Osteoblast (primary cell): Measurements from ENCODE around the gene WDR7. TPM values are rescaled to one million over a fixed set of nuclear protein-coding genes. Genes with fewer than 3 reads are reported as not detected.

ENCODE experiments used
- DNase-seq: peaks from one replicate; pipeline ENCODE4 v3.0.0; 2011; ENCODE audit warnings: low spot score, mixed read lengths; ENCODE audit not compliant: insufficient read length; ENCODE audit errors: missing footprints
- H2AFZ ChIP-seq: 2 replicates; pipeline ENCODE4 v1.6.0; 2011; ENCODE audit warnings: mild to moderate bottlenecking, low read length
- H3K27ac ChIP-seq: 2 replicates; pipeline ENCODE4 v1.5.1; 2011; ENCODE audit warnings: mild to moderate bottlenecking, low read depth, low read length, moderate library complexity
- H3K27me3 ChIP-seq: 2 replicates; pipeline ENCODE4 v1.6.0; 2012; ENCODE audit warnings: mild to moderate bottlenecking, control low read depth, inconsistent platforms, low read length, moderate library complexity; ENCODE audit not compliant: insufficient read depth
- H3K36me3 ChIP-seq: 2 replicates; pipeline ENCODE4 v1.5.1; 2011; ENCODE audit warnings: mild to moderate bottlenecking, low read length, control low read depth, moderate library complexity; ENCODE audit not compliant: insufficient read depth
- H3K4me1 ChIP-seq: 2 replicates; pipeline ENCODE4 v1.5.1; 2011; ENCODE audit warnings: mild to moderate bottlenecking, low read length, control low read depth, moderate library complexity; ENCODE audit not compliant: insufficient read depth
- H3K4me2 ChIP-seq: 2 replicates; pipeline ENCODE4 v1.6.0; 2011; ENCODE audit warnings: mild to moderate bottlenecking, low read length; ENCODE audit not compliant: insufficient read depth
- H3K4me3 ChIP-seq: fragments of 200-600 bp; sonication (generic); 3 replicates; pipeline ENCODE4 v1.5.1; 2012; ENCODE audit warnings: mild to moderate bottlenecking, low read length, inconsistent platforms; ENCODE audit not compliant: insufficient read depth
- H3K79me2 ChIP-seq: 2 replicates; pipeline ENCODE4 v1.6.0; 2012; ENCODE audit warnings: mild to moderate bottlenecking, low read length, control low read depth, inconsistent platforms; ENCODE audit not compliant: insufficient read depth
- H3K9me3 ChIP-seq: 2 replicates; pipeline ENCODE4 v1.5.1; 2011; ENCODE audit warnings: low read depth, low read length, control low read depth
- H4K20me1 ChIP-seq: 2 replicates; pipeline ENCODE4 v1.6.0; 2012; ENCODE audit warnings: mild to moderate bottlenecking, low read length, control low read depth; ENCODE audit not compliant: insufficient read depth
- CTCF ChIP-seq: IDR thresholded peaks from 2 replicates; pipeline ENCODE4 v1.5.1; 2011; ENCODE audit warnings: mild to moderate bottlenecking, low read depth, low read length, moderate library complexity; ENCODE audit errors: extremely low read depth
- total RNA-seq: library from RNA; depleted of rRNA; stranded (reverse); fragments of >200 nt; gene quantifications from 2 replicates; pipeline ENCODE4 v1.2.3, GENCODE V29; 2012

WDR7 gene
- total RNA-seq, 1 donor: 23.2 TPM

DNA sequence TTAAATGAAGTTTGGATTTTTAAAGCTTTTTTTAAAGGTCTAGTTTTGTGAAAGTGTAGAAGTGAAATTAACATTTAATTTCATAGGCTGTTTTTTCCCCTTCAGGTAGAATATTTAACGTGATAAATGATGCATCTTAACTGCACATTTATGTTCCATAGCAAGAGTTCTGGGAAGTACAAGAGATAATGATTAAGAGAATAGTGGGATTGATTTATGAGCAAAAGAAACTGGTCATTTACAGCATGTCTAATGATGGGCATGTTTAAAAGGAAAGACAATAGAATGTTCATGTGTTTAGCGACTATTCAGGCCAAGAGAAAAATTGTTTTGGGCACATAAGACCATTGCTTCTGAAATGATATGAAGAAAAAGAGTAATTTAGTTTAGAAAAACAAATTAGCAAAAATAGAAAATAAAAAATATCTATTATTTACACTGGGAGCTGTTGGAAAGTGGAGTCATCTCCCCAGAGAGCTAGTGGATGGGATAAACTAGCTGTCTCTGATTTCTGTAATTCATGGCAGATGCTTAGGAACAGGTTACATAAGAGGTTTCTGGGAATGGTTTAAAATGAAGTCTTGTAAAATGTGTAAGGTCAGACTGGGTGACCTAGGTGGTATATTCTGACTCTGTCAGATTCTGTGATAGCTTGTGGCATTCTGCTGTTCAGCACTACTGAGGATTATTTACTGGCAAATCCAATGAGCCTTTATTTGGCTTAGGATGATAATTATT is 60.7 kb downstream of the WDR7 start:
- Histone ChIP-seq H3K9me3 (no peaks in the 10 kb centered on the region), H3K4me2 (no peak overlapping the region), H2AFZ (no peak overlapping the region), H3K4me1 (no peaks in the 10 kb centered on the region), H3K36me3 (no peaks in the 10 kb centered on the region), H4K20me1 (no peaks in the 10 kb centered on the region), H3K27ac (no peak overlapping the region), H3K4me3 (no peak overlapping the region), H3K27me3 (no peaks in the 10 kb centered on the region), H3K79me2 (no peaks in the 10 kb centered on the region)
- DNase-seq: no peak
- TF ChIP-seq CTCF: no peak

- Histone ChIP-seq H3K27ac (no peak overlapping the region), H2AFZ (no peak overlapping the region), H3K27me3 (no peaks in the 10 kb centered on the region), H4K20me1 (no peaks in the 10 kb centered on the region), H3K79me2 (no peaks in the 10 kb centered on the region), H3K36me3 (no peaks in the 10 kb centered on the region), H3K4me2 (no peak overlapping the region), H3K4me1 (no peaks in the 10 kb centered on the region), H3K4me3 (no peak overlapping the region), H3K9me3 (no peaks in the 10 kb centered on the region)
- no peak for TF ChIP-seq CTCF
- no peak for DNase-seq
Measured at GRCh38 chr18:56712761-56713160, 61.6 kb downstream of the WDR7 start.

GRCh38 chr18:56715121-56715520 is 64.0 kb downstream of the WDR7 start:
- no peaks in the 10 kb centered on the region for H3K79me2 ChIP-seq
- DNase-seq: no peak
- no peak overlapping the region for H3K4me3 ChIP-seq
- no peaks in the 10 kb centered on the region for H3K36me3 ChIP-seq
- H3K4me2 ChIP-seq: no peak overlapping the region
- H3K27me3 ChIP-seq: no peaks in the 10 kb centered on the region
- no peak overlapping the region for H3K27ac ChIP-seq
- no peak for TF ChIP-seq CTCF
- H4K20me1 ChIP-seq: no peaks in the 10 kb centered on the region
- no peaks in the 10 kb centered on the region for H3K4me1 ChIP-seq
- H2AFZ ChIP-seq: no peak overlapping the region
- H3K9me3 ChIP-seq: no peaks in the 10 kb centered on the region

DNA sequence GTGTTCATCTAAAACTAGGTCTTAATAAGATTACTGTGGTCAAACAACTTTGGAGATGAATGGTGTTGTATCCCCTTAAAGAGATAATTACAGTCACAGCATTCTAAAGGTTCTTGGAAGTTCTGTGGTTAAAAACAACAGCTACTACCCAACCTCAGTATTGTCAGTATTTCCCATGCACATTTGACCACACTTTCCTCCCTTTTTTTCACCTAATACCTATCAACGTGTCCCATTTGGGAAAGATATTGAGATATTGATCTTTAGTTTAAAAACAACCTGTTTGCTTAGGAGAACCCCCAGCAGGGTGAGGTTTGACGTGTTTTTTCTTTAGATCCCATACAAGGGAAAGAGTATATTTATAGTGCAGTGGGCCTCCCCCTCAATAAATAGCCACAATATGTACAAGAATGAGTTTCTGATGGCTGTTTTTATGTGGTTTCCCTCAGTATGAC is 65.6 kb downstream of the WDR7 start:
- H2AFZ ChIP-seq: no peak overlapping the region
- H3K36me3 ChIP-seq: no peaks in the 10 kb centered on the region
- no peaks in the 10 kb centered on the region for H4K20me1 ChIP-seq
- no peak overlapping the region for H3K4me2 ChIP-seq
- no peak overlapping the region for H3K4me3 ChIP-seq
- no peak for DNase-seq
- H3K79me2 ChIP-seq: no peaks in the 10 kb centered on the region
- TF ChIP-seq CTCF: no peak
- no peak overlapping the region for H3K27ac ChIP-seq
- H3K4me1 ChIP-seq: peaks cover 4% of the 10 kb centered on the region
- H3K27me3 ChIP-seq: no peaks in the 10 kb centered on the region
- H3K9me3 ChIP-seq: no peaks in the 10 kb centered on the region
